Measurements from ENCODE around the gene NDUFS7.

NDUFS7 gene

GRCh38 chr19:1421218-1421957 is 37.7 kb downstream of the NDUFS7 start:
- TF ChIP-seq CTCF (IDR thresholded peaks at IDR 0.05; ENCODE audit: extremely low read depth, insufficient read depth, missing control alignments) = no peak
- no peak for DNase-seq (ENCODE audit: low spot score)
- in situ Hi-C loops (cut with MboI; ENCODE audit: low pct_unique_long_range_greater_than_20kb, low sequenced_read_pairs, unreplicated experiment) = no loop called here

DNA sequence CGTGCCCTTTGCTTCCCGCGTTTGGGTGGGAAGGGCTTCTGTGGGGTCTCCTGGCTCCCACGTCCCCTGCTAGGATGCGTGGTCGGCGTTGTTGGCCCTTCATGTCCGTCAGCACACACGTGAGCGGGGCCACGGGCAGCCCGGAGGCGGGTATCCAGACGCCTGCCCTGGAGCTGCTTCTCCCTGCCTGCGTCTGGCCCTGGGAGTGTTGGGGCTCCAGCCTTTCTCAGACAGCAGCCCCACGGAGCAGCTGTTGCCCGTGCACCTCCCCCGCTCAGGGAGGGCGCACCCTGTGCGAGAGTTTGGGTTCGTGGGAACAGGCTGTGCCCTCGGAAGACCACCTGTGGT is 38.2 kb downstream of the NDUFS7 start:
- no peak for DNase-seq (ENCODE audit: low spot score)
- no peak for TF ChIP-seq CTCF (IDR thresholded peaks at IDR 0.05; ENCODE audit: extremely low read depth, insufficient read depth, missing control alignments)
- in situ Hi-C loops (cut with MboI; ENCODE audit: low pct_unique_long_range_greater_than_20kb, low sequenced_read_pairs, unreplicated experiment) = no loop called here

GRCh38 chr19:1422360-1422759 is 38.7 kb downstream of the NDUFS7 start:
- TF ChIP-seq CTCF (IDR thresholded peaks at IDR 0.05; ENCODE audit: extremely low read depth, insufficient read depth, missing control alignments) = no peak
- no peak for DNase-seq (ENCODE audit: low spot score)
- in situ Hi-C loops (cut with MboI; ENCODE audit: low pct_unique_long_range_greater_than_20kb, low sequenced_read_pairs, unreplicated experiment) = no loop called here

- in situ Hi-C loops (cut with MboI; ENCODE audit: low pct_unique_long_range_greater_than_20kb, low sequenced_read_pairs, unreplicated experiment) = no loop called here
- no peak for DNase-seq (ENCODE audit: low spot score)
- no peak for TF ChIP-seq CTCF (IDR thresholded peaks at IDR 0.05; ENCODE audit: extremely low read depth, insufficient read depth, missing control alignments)
Measured at GRCh38 chr19:1422943-1423342, 39.2 kb downstream of the NDUFS7 start.

- TF ChIP-seq CTCF (IDR thresholded peaks at IDR 0.05; ENCODE audit: extremely low read depth, insufficient read depth, missing control alignments) = no peak
- DNase-seq (ENCODE audit: low spot score) = no peak
- in situ Hi-C loops (cut with MboI; ENCODE audit: low pct_unique_long_range_greater_than_20kb, low sequenced_read_pairs, unreplicated experiment) = no loop called here
Measured at GRCh38 chr19:1423436-1424191, 39.9 kb downstream of the NDUFS7 start.

- in situ Hi-C loops (cut with MboI; ENCODE audit: low pct_unique_long_range_greater_than_20kb, low sequenced_read_pairs, unreplicated experiment) = no loop called here
- no peak for TF ChIP-seq CTCF (IDR thresholded peaks at IDR 0.05; ENCODE audit: extremely low read depth, insufficient read depth, missing control alignments)
- no peak for DNase-seq (ENCODE audit: low spot score)
Measured at GRCh38 chr19:1424192-1424955, 40.7 kb downstream of the NDUFS7 start.
